Small intestine (tissue), 7 donors: ENCODE results near the gene HEXA. TPM values are rescaled to one million over a fixed set of nuclear protein-coding genes. Genes with fewer than 3 reads are reported as not detected.

Experiments used
- DNase-seq, 2 donors: peaks; one replicate each; pipeline versions ENCODE4 v3.0.0 to v3.0.0-alpha.2; 2013
- FAIRE-seq: peaks from 2 replicates; lab custom pipeline; 2012; peaks lifted over from hg19 to GRCh38; lab: Jason Lieb, UNC
- H3K27ac ChIP-seq, 3 donors: one replicate each; pipeline ENCODE4 v1.5.1; 2013; ENCODE audit warnings: low read length in 2 of 3, mild to moderate bottlenecking in 2 of 3, control low read depth in 1 of 3, inconsistent platforms in 1 of 3, low read depth in 1 of 3, moderate library complexity in 1 of 3
- H3K27me3 ChIP-seq, 3 donors: one replicate each; pipeline ENCODE4 v1.6.1; 2013; ENCODE audit warnings: low read length in 3 of 3, inconsistent platforms in 1 of 3; ENCODE audit not compliant: control insufficient read depth in 3 of 3, insufficient read depth in 3 of 3
- H3K36me3 ChIP-seq, 3 donors: one replicate each; pipeline ENCODE4 v1.6.1; 2013; ENCODE audit warnings: low read length in 3 of 3, inconsistent platforms in 1 of 3, low read depth in 1 of 3, mild to moderate bottlenecking in 1 of 3, moderate library complexity in 1 of 3; ENCODE audit not compliant: control insufficient read depth in 3 of 3, insufficient read depth in 2 of 3
- H3K4me1 ChIP-seq, 3 donors: one replicate each; pipeline ENCODE4 v1.6.1; 2013; ENCODE audit warnings: low read length in 2 of 3, inconsistent platforms in 1 of 3, low read depth in 1 of 3, mild to moderate bottlenecking in 1 of 3, moderate library complexity in 1 of 3; ENCODE audit not compliant: control insufficient read depth in 3 of 3, insufficient read depth in 2 of 3
- H3K4me3 ChIP-seq, 3 donors: one replicate each; pipeline ENCODE4 v1.5.1; 2013; ENCODE audit warnings: low read length in 3 of 3, control low read depth in 1 of 3, inconsistent platforms in 1 of 3, low read depth in 1 of 3, mild to moderate bottlenecking in 1 of 3, moderate library complexity in 1 of 3
- H3K9me3 ChIP-seq, 2 donors: one replicate each; pipeline ENCODE4 v1.6.1; 2013; ENCODE audit warnings: low read depth in 1 of 2, low read length in 1 of 2; ENCODE audit not compliant: control insufficient read depth in 2 of 2, insufficient read depth in 1 of 2
- WGBS, 3 donors: extraction: QIAGEN DNeasy Blood & Tissue Kit; methylation state at CpG; one replicate each; pipeline ENCODE4 v1.1.7; 2013; 5-methylcytosine and 5-hydroxymethylcytosine counted together
- polyA plus RNA-seq, 4 donors: library from polyadenylated mRNA; stranded (reverse) in 3 of 4; unstranded in 1 of 4; fragments of 200-250 nt in 3 of 4; fragments of 120-200 nt in 1 of 4; gene quantifications; one replicate each; pipeline versions ENCODE4 v1.2.1 to v1.2.3, GENCODE V29; 2013
- donor health status: healthy with polysubstance abuse.
- donor health status: control.
- donor health status: control.
- donor health status: Bipolar disorder and iron deficiency.
- donor health status: healthy.

HEXA gene
- polyA plus RNA-seq, 4 donors = 39.7 to 255 (median 83.4) TPM

DNA sequence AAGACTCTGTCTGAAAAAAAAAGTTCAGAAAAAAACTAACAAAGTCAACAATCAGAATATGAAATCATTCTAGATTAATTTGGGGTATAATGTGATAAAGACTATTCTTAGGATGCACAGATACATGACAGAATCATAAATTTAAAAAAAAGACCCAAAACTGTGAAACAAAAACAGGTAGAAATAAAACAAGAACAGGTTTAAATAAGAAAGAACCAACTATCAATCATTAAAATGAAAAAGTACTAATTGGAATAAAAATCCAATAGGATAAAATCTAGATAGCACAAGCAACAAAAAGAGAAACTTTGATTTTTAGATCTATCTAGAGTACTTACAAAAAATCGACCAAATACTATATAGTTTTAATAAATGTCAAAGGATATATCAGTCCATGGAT is 35.7 kb upstream of the HEXA start:
- no peak for FAIRE-seq
- Histone ChIP-seq H3K27ac (no peak overlapping the region), H3K36me3 (no peaks in the 10 kb centered on the region), H3K4me1 (no peaks in the 10 kb centered on the region), H3K9me3 (no peaks in the 10 kb centered on the region), H3K27me3 (peaks cover 0 to 10% (median 0%) of the 10 kb centered on the region in 3 donors), H3K4me3 (no peak overlapping the region)
- no peak for DNase-seq
- 22 to 33% (median 28%) methylated on average over 1 of the region's 1 CpG for WGBS, 3 donors

DNA sequence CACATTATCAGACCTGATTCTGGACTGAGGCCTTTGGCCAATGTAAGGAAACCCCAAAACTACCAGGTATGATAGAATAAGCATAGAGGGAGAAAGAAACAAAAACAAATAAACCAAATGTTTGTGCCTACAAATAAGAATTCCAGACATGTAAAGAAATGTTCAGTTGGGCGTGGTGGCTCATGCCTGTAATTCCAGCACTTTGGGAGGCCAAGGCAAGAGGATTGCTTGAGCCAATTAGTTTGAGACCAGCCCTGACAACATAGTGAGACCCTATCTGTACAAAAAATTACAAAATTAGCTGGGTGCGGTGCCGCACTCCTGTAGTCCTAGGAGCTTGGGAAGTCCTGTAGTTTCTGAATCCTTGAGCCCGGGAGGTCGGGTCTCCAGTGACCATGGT is 35.3 kb upstream of the HEXA start:
- Histone ChIP-seq H3K4me1 (no peaks in the 10 kb centered on the region), H3K36me3 (no peaks in the 10 kb centered on the region), H3K27ac (no peak overlapping the region), H3K4me3 (no peak overlapping the region), H3K9me3 (no peaks in the 10 kb centered on the region), H3K27me3 (peaks cover 0 to 10% (median 0%) of the 10 kb centered on the region in 3 donors)
- no peak for FAIRE-seq
- WGBS, 3 donors = 88 to 92% (median 90%) methylated on average over 5 of the region's 5 CpGs
- no peak for DNase-seq

DNA sequence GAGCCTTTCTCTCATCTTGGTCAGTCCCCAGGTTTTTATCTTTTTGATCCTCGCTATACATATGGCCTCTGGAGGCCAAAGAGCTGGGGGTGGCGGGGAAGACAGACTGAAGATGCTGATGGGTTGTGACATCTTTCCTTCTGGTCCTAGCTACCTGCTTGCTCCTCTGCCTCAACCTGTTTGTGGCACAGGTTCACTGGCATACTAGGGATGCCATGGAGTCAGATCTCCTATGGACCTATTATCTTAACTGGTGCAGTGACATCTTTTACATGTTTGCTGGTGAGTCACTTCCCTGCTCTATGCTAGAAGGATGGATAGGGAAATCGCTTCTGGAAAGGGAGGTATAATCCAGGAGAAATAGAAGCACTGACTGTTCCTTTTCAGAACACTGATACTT is 31.1 kb upstream of the HEXA start:
- H3K27me3 ChIP-seq = peaks cover 0 to 25% (median 4%) of the 10 kb centered on the region in 3 donors
- WGBS, 3 donors = 73 to 78% (median 74%) methylated on average over 3 of the region's 3 CpGs
- no peaks in the 10 kb centered on the region for H3K4me1 ChIP-seq
- DNase-seq (no peak), FAIRE-seq (no peak)
- H3K9me3 ChIP-seq = no peaks in the 10 kb centered on the region
- H3K36me3 ChIP-seq = no peaks in the 10 kb centered on the region
- no peak overlapping the region for H3K4me3 ChIP-seq
- H3K27ac ChIP-seq = no peak overlapping the region

DNA sequence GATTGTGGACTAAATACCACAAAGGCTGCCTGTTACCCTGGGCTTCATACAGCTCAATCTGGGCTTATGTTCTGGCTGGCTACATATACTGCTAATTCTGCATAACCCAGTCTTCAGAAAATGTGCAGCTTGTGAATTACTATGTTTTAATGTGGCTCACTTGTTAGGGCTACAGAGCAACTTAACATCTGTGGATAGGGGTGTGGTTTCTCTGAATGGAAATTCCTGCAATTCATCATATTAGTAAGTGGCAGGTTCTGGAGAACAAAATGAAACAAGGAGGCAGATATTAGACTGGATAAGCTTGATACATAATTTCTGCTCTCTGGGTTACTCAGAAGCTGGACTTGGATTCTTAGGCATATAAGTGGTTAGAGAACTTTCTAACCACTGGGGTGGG is 29.0 kb upstream of the HEXA start:
- H3K36me3 ChIP-seq = no peaks in the 10 kb centered on the region
- no peaks in the 10 kb centered on the region for H3K4me1 ChIP-seq
- DNase-seq (no peak), FAIRE-seq (no peak)
- peaks cover 0 to 28% (median 4%) of the 10 kb centered on the region in 3 donors for H3K27me3 ChIP-seq
- H3K9me3 ChIP-seq = no peaks in the 10 kb centered on the region
- H3K27ac ChIP-seq = no peak overlapping the region
- H3K4me3 ChIP-seq = no peak overlapping the region

GRCh38 chr15:72404356-72404755 is 28.5 kb upstream of the HEXA start:
- Histone ChIP-seq H3K36me3 (no peaks in the 10 kb centered on the region), H3K9me3 (no peaks in the 10 kb centered on the region), H3K27me3 (peaks cover 0 to 28% (median 4%) of the 10 kb centered on the region in 3 donors), H3K4me1 (no peaks in the 10 kb centered on the region), H3K4me3 (no peak overlapping the region), H3K27ac (no peak overlapping the region)
- WGBS, 3 donors = 35 to 59% (median 49%) methylated on average over 3 of the region's 3 CpGs
- DNase-seq (no peak), FAIRE-seq (no peak)

DNA sequence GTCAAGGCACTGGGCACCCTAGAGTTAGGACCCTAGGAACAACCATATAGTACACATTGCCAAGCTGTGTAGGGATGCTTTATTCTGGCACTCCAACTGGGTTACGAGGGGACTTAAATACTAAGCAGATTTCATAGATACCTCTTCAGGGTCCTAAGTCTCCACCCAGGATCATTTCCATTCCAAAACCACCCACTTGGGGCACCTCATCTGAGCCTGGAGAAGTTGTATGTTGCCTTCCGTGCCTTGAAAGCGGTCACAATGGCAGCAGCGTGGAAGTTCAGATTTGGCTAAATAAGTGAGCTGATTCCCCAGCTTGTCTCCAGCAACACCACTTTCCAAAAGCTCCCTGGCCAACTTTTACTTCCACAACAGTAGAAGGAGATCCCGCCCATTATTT is 26.9 kb upstream of the HEXA start:
- Histone ChIP-seq H3K27me3 (peaks cover 0 to 26% (median 4%) of the 10 kb centered on the region in 3 donors), H3K9me3 (no peaks in the 10 kb centered on the region), H3K4me1 (no peaks in the 10 kb centered on the region), H3K36me3 (no peaks in the 10 kb centered on the region), H3K4me3 (no peak overlapping the region), H3K27ac (no peak overlapping the region)
- DNase-seq = no peak
- no peak for FAIRE-seq
- 79 to 85% (median 79%) methylated on average over 5 of the region's 5 CpGs for WGBS, 3 donors

GRCh38 chr15:72398648-72399047 is 22.8 kb upstream of the HEXA start:
- H3K27me3 ChIP-seq = peaks cover 0 to 16% (median 4%) of the 10 kb centered on the region in 3 donors
- no peaks in the 10 kb centered on the region for H3K9me3 ChIP-seq
- WGBS, 3 donors = 66 to 83% (median 69%) methylated on average over 7 of the region's 7 CpGs
- DNase-seq (peak; percentile 14 to 82), FAIRE-seq (no peak)
- no peaks in the 10 kb centered on the region for H3K36me3 ChIP-seq
- H3K4me1 ChIP-seq = no peaks in the 10 kb centered on the region
- no peak overlapping the region for H3K4me3 ChIP-seq
- peak overlapping the region in 1 of 3 donors; percentile 20 for H3K27ac ChIP-seq

GRCh38 chr15:72397796-72398588 is 22.2 kb upstream of the HEXA start, which contains the start of gene TMEM202:
Gene TMEM202, plus strand, starts transcription at chr15:72398305. Its CDS starts 22 bp downstream, at chr15:72398327.
- peaks cover 0 to 15% (median 2%) of the 10 kb centered on the region in 3 donors for H3K27me3 ChIP-seq
- H3K4me3 ChIP-seq = no peak within 1 kb of the TSS
- H3K27ac ChIP-seq = peak within 1 kb of the TSS in 1 of 3 donors; percentile 20
- WGBS, 3 donors = 68 to 81% (median 74%) methylated on average over 4 of the region's 4 CpGs
- FAIRE-seq = no peak
- H3K36me3 ChIP-seq = no peaks in the 10 kb centered on the region
- H3K9me3 ChIP-seq = no peaks in the 10 kb centered on the region
- DNase-seq = no peak
- no peaks in the 10 kb centered on the region for H3K4me1 ChIP-seq
